M059J (cell line): ENCODE data around the gene EIF3L. TPM values are rescaled to one million over a fixed set of nuclear protein-coding genes. Genes with fewer than 3 reads are reported as not detected.

Source experiments
- DNase-seq: peaks from one replicate; pipeline ENCODE4 v3.0.0-alpha.2; 2012; ENCODE audit warnings: low read depth
- total RNA-seq: library from RNA; depleted of rRNA; stranded (reverse); fragments of >200 nt; shearing (Covaris generic); gene quantifications from 2 replicates; pipeline ENCODE4 v1.2.3, GENCODE V29; 2014

EIF3L gene
- total RNA-seq, 1 experiment from 2014 or later: 156 TPM

- DNase-seq: no peak
Measured at GRCh38 chr22:37854946-37855345, 5.7 kb downstream of the EIF3L start.

- DNase-seq: peak; percentile 12
Measured at GRCh38 chr22:37855462-37855861, 6.2 kb downstream of the EIF3L start.

DNA sequence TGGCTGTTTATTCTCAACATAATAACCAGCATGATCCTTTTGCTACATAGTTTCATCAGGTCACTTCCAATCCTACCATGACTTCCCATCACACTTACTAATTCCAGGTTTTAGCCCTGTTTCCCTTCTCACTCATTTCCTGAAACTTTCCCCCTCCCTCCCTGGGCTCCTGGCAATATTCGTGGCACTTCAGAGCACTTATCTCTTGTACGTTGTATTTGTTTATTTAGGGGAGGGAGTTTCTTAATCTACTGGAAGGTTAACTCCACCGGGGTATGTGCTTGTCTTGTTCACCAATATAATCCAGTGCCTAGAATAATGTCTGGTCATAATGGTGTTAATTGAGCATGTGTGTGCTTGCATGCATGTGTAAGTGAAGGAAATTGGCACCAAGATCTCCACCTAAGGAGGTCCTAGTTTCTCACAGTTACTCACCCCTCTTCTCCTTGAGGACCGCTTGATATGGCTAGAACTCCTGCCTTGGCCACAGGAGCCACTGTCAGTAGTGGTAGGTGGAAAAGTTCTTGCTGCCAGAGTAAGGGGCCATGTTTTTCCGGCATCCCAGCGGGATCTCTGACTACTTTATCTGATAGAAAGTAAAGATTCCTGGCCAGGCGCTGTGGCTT lies 11.7 kb downstream of the EIF3L start:
- DNase-seq: no peak

DNA sequence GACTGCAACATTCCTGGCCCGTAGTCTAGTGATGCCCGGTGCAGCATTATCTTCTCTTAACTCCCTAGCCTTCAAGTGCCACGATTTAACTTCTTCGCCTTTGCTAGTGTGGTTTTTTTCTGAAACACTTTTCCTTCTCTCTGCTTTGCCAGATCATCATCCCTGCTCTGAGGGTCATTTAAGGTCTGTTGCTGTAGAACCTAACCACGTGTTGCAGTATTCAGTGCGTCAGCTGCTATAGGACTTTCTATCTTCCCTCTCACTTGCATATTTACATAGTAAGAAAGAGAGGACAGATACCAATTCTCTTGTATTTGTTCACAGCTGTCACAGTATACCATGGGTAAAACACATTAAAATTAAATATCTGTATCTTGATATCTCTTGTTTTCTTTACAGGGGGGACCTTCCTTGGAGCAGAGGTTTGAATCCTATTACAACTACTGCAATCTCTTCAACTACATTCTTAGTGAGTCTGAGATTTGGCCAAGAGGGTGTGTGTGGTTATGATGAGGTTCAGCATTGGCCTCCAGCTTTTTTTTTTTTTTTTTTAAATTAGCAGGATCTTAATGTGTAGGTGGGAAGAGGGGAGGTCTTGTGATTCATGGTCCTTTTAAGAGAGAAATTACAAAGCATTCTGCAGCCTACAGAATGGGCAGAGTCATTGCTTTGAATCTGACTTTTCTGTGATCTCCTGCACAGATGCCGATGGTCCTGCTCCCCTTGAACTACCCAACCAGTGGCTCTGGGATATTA lies 13.5 kb downstream of the EIF3L start:
- DNase-seq: no peak

DNA sequence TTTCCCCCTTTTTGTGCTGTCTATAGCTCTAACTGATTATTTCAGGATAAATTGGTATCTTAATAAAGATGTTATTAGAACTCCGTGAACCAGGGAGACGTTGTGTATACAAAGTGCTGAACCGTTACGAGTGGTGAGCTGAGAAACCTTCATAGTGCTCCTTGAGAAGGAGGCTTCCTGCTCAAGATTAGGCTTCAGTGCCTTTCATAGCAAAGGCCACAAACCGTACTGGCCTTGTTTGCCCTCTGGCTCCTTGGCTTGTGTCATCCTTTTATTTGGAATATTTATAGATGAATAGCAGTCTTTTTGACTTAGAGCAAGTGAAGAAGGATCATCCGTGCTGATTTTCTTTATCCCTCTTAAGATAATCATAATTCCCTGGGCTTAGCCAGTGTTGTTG lies 16.3 kb downstream of the EIF3L start:
- DNase-seq: no peak

GRCh38 chr22:37870273-37870672 lies 21.1 kb downstream of the EIF3L start:
- no peak for DNase-seq

GRCh38 chr22:37880668-37881440 lies 31.6 kb downstream of the EIF3L start:
- DNase-seq: peak; percentile 14

- no peak for DNase-seq
Measured at GRCh38 chr22:37884420-37884819, 35.2 kb downstream of the EIF3L start.

- DNase-seq: peak; percentile 36
Measured at GRCh38 chr22:37887584-37888378, 38.6 kb downstream of the EIF3L start.

GRCh38 chr22:37891926-37892325 lies 42.7 kb downstream of the EIF3L start:
- DNase-seq: no peak

DNA sequence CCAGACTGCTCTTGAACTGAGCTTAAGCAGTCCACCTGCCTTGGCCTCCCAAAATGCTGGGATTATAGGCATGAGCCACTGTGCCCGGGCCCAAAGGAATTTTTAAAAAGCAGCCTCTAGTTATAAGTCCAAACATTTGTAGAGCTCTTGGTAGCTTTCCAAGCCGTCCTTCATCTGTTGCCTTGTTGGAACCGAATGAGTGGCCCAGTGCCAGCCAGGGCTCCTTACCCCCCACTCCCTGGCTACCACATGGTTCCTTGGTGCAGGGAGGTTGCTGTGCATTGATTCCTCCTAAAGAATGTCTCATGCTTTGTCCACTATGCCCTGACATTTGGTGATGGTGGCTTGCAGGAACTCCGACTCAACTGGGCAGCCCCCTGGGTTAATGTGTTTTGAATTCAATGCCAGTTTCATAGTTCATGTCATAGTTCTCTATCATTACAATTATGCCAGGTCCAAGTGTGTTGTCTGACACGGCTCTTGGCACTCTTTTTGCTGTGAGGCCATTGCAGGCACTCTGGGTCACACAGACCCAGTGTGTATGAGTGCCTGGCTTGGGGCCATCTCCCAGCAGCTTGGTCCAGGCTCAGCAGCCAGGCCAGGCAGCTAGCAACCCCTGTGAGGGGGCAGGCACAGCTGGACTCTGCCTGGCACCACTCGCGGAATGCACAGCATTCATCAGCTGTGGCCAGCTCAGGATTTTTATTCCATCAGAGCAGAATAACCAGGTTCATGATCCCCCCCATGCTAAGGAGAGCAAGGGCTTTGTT lies 43.5 kb downstream of the EIF3L start:
- DNase-seq: no peak

DNA sequence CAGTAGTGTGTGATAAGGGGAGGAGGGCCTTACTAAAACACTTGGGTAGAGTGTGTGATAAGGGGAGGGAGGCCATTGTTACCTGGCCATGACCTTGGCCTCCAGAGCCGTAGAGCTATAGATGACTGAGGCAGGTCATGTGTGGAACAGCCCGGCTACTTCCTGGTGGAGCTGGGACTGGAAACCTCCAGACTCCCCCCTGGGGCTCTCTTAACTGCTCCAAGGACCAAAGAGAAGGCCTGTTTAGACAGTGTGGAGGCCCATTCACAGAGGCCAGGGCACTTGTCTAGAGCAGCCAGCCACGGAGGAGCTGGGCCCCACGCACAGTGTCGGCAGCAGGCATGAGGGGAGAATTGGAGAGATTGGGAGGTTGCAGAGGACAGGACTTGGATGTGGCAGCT lies 44.4 kb downstream of the EIF3L start:
- no peak for DNase-seq

DNA sequence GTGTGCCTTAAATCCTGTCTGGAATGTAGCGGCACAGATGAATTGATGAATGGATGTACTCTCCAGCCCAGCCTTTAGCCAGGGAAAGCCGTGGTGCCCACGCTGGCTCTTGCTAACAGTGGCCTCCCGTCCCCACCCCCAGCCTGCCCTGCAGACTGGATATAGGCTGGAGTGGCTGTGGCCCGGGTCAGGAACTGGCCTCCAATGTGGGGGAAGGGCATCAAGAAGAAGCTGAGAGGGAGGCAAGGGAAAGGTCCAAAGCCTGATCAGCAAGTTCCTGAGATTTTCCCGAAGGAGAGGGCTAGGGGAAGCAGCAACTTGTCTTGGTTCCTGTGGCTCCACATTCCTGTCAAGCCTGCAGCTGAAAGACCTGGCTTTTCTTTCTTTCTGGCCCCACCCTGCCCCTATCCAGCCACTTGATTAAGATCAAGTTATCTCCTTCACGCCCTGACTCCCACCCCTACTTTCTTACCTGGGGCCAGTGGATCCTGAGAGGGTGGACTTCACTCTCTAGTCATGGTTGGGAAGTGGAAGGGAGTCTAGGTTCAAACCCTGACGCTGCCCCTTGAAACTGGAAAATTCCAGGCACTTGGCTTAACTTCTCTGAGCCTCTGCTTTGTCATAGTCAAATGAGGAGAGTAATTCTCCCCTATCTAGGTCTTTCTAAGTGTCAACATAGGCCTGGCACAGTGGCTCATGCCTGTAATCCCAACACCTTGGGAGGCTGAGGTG lies 45.9 kb downstream of the EIF3L start:
- no peak for DNase-seq

DNA sequence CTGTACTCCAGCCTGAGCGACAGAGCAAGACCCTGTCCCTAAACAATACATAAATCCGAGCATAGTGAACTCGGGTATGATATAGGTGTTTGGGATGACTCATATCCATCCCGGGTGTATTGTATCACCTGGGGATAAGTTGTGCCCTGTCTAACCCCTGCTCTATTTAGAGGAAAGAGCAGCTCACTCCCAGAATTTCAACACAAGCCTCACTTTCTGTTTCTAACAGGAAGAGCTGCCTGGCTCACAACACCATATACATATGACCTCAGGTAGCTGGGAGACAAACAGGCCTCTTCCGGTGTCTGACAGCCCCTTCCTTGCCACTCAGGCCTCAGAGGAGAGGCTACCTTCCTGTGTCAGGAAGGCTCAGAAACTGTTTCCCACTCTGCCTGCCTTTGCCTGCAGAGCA lies 47.0 kb downstream of the EIF3L start:
- no peak for DNase-seq

GRCh38 chr22:37896939-37897338 lies 47.7 kb downstream of the EIF3L start:
- no peak for DNase-seq

DNA sequence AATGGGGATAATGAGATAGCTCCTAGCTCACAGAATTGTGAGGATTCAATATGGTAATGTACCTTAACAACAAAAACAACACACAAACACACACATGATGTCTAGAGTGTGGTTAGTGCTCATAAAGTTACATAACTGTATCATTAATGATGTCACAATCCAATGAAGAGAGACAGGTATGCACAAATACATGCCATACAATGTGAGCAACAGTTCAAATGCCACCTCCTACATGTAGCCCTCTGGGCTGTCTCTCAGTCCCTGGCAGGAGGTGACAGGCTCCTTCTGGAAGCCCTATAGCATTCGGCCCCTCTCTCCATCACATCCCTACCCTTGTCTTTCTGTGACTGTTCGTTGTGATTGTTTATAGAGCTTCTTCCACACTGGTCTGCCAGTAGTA lies 48.6 kb downstream of the EIF3L start:
- no peak for DNase-seq

GRCh38 chr22:37898441-37899181 lies 49.4 kb downstream of the EIF3L start:
- DNase-seq: peak; percentile 62

DNA sequence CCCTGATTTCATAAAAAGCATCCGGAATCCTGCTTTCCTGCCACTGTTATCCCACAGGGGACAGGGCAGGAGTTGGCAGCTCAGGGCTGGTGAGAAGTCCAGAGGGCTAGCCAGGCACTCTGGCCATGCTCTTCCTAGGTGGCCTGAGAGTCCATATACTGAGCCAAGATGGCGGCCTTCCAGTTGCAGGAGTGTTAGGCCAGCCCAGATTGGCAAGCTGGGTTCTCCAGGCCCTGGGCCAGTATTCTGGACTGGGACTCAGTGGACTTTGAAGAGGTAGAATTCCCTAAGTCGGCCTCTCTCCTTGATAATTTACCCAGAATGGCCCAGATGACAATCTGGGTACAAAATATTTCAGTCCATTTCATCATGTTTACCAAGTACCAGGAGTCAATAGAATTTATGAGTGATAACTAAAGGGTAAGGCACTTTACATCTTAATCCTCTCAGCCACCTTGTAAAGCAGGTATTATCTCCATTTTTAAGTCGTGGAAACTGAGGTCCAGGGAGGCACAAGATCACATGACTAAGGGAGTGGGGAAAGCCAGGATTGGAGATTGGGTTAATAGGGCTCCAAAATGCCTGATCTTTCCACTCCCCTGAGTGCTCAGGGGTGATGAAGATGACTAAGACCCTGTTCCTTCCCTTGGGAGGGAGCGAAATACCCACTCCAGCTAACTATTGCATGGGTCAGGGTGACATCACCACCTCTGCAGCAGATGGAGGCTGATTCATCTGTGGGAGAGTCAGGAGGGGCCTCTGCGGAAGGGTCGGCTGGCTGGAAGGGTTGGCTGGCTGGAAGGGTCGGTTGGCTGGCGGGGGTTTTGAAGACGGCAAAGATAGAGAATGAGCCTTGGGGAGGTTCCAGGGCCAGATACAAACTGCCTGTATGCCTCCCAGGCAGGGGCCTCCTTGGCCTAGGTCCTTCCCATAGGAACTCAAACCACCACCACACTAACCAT lies 55.6 kb downstream of the EIF3L start:
- DNase-seq: peak; percentile 93
